K562 (cell line): ENCODE measurements around the gene CAPN7. TPM values are rescaled to one million over a fixed set of nuclear protein-coding genes. Genes with fewer than 3 reads are reported as not detected.
A peak's percentile ranks its signal among the peaks of the same experiment; 100 is the strongest.

ENCODE experiments used
- ATAC-seq: fragments of 200-7000 bp; cut with Tn5 transposase; 3 replicates; pipeline ENCODE4 v1.9.1; 2020; ENCODE audit warnings: moderate library complexity
- BruUV-seq: library from RNA; stranded (reverse); fragments of 400-500 nt; replicated peaks from 2 replicates; lab custom pipeline; 2021; lab: Mats Ljungman, UMichigan
- CTCF ChIA-PET: fragments of 300-600 bp; formaldehyde crosslinking; extraction: SDS; loops from one replicate; lab custom pipeline; 2021; ENCODE audit warnings: low intra/inter-chr PET ratio; lab: Yijun Ruan, JAX
- POLR2A ChIA-PET: fragments of 300-600, 350-650 bp; sonication (Branson Sonifier 250); formaldehyde crosslinking; extraction: SDS; loops from one replicate; lab custom pipeline; 2021; ENCODE audit warnings: antibody characterized with exemption, inconsistent platforms; lab: Yijun Ruan, JAX
- DNase-seq, 4 experiments: peaks; one replicate each; pipeline versions ENCODE4 v3.0.0 to v3.0.0-alpha.2; 2011 to 2018; ENCODE audit warnings: low spot score in 3 of 4, mixed read lengths in 3 of 4; ENCODE audit errors: extremely low read depth in 1 of 4
- FAIRE-seq: peaks from 2 replicates; lab custom pipeline; 2011; peaks lifted over from hg19 to GRCh38; lab: Jason Lieb, UNC
- H2AFZ ChIP-seq: 2 replicates; pipeline ENCODE4 v1.6.0; 2011; ENCODE audit warnings: low read depth, low read length, control low read depth, inconsistent platforms
- H3K27ac ChIP-seq: fragments of 200-600 bp; 3 replicates; pipeline ENCODE4 v1.8.0; 2011; ENCODE audit warnings: low read depth, mild to moderate bottlenecking, control low read depth, inconsistent platforms, low read length, moderate library complexity, mixed read lengths; ENCODE audit errors: extremely low read depth
- H3K27me3 ChIP-seq, 2 experiments: fragments of 300-600 bp in 1 of 2; 2 replicates in 1 of 2; 3 replicates in 1 of 2; pipeline versions ENCODE4 v1.6.0 to v1.8.0; 2011; ENCODE audit warnings: inconsistent platforms in 2 of 2, low read length in 2 of 2, mild to moderate bottlenecking in 1 of 2, mixed read lengths in 1 of 2, moderate library complexity in 1 of 2; ENCODE audit not compliant: control insufficient read depth in 2 of 2, insufficient read depth in 2 of 2
- H3K36me3 ChIP-seq: fragments of 300-600 bp; 3 replicates; pipeline ENCODE4 v1.8.0; 2011; ENCODE audit warnings: mild to moderate bottlenecking, low read length, inconsistent platforms; ENCODE audit not compliant: control insufficient read depth, insufficient read depth
- H3K4me1 ChIP-seq, 2 experiments: fragments of 200-600 bp in 1 of 2; replicated peaks in 1 of 2; 2 replicates in 1 of 2; 3 replicates in 1 of 2; pipeline versions ENCODE4 v1.5.1 to v1.8.0; 2011; ENCODE audit warnings: inconsistent platforms in 2 of 2, low read length in 2 of 2, mild to moderate bottlenecking in 1 of 2, mixed read lengths in 1 of 2, moderate library complexity in 1 of 2; ENCODE audit not compliant: control insufficient read depth in 2 of 2, insufficient read depth in 2 of 2
- H3K4me2 ChIP-seq: 2 replicates; pipeline ENCODE4 v1.6.1; 2011; ENCODE audit warnings: low read length, control low read depth, inconsistent platforms, mixed read lengths; ENCODE audit not compliant: insufficient read depth
- H3K4me3 ChIP-seq: fragments of 200-600 bp; sonication (generic), shearing (Covaris generic); 2 replicates; pipeline ENCODE4 v1.5.1; 2016; ENCODE audit warnings: control low read depth, inconsistent platforms
- H3K79me2 ChIP-seq: fragments of 200-600 bp; 3 replicates; pipeline ENCODE4 v1.8.0; 2011; ENCODE audit warnings: low read length, inconsistent platforms; ENCODE audit not compliant: control insufficient read depth, insufficient read depth
- H3K9ac ChIP-seq, 2 experiments: 2 replicates each; pipeline versions ENCODE4 v1.6.0 to v1.6.1; 2011; ENCODE audit warnings: low read depth in 2 of 2, low read length in 2 of 2, control low read depth in 1 of 2, inconsistent platforms in 1 of 2, mild to moderate bottlenecking in 1 of 2, mixed read lengths in 1 of 2; ENCODE audit not compliant: insufficient read depth in 1 of 2
- H3K9me1 ChIP-seq: one replicate; pipeline ENCODE4 v1.6.0; 2011; ENCODE audit warnings: inconsistent platforms, mild to moderate bottlenecking, low read length, moderate library complexity; ENCODE audit not compliant: control insufficient read depth, insufficient read depth
- H3K9me3 ChIP-seq: replicated peaks from 2 replicates; pipeline ENCODE4 v1.5.1; 2011; ENCODE audit warnings: low read depth, low read length, inconsistent platforms; ENCODE audit not compliant: control insufficient read depth, insufficient read depth
- H4K20me1 ChIP-seq: replicated peaks from 2 replicates; pipeline ENCODE4 v1.6.1; 2011; ENCODE audit warnings: low read length, inconsistent platforms, mixed read lengths; ENCODE audit not compliant: control insufficient read depth, insufficient read depth
- CSDE1 ChIP-seq, 2 experiments: fragments of 450-650 bp; IDR thresholded peaks; 2 replicates each; pipeline ENCODE4 v1.6.1; 2016; ENCODE audit warnings: mild to moderate bottlenecking in 1 of 2
- FOXK1 ChIP-seq: sonication (generic); formaldehyde crosslinking; IDR thresholded peaks from 2 replicates; pipeline ENCODE4 v1.8.0; 2022; ENCODE audit warnings: missing genetic modification reagents, mild to moderate bottlenecking, borderline replicate concordance
- FOXP4 ChIP-seq: sonication (generic); formaldehyde crosslinking; IDR thresholded peaks from 2 replicates; pipeline ENCODE4 v1.8.0; 2022; ENCODE audit warnings: mild to moderate bottlenecking, missing genetic modification reagents, borderline replicate concordance
- TEAD4 ChIP-seq, 2 experiments: sonication (generic) in 1 of 2; formaldehyde crosslinking in 1 of 2; IDR thresholded peaks; 2 replicates each; pipeline versions ENCODE4 v1.6.1 to v1.8.0; 2012 to 2022; ENCODE audit warnings: borderline replicate concordance in 1 of 2, inconsistent platforms in 1 of 2, low read length in 1 of 2, mild to moderate bottlenecking in 1 of 2, missing genetic modification reagents in 1 of 2
- ZNF3 ChIP-seq: fragments of 250-450 bp; sonication (Bioruptor Pico); IDR thresholded peaks from 2 replicates; pipeline ENCODE4 v1.5.0; 2021; ENCODE audit warnings: mild to moderate bottlenecking, moderate library complexity
- WGBS: fragments of 100-300 bp; shearing (Covaris generic); methylation state at CpG from one replicate; pipeline ENCODE4 v1.1.6; 2016; ENCODE audit warnings: low coverage, mixed read lengths; ENCODE audit not compliant: insufficient coverage; ENCODE audit errors: missing lambda C conversion rate; 5-methylcytosine and 5-hydroxymethylcytosine counted together
- in situ Hi-C: fragments of 300-500 bp; cut with MboI; formaldehyde crosslinking; loops from 4 replicates; pipeline ENCODE4 v1.15.0; 2018; ENCODE audit warnings: inconsistent platforms, mixed read lengths
- intact Hi-C: fragments of 100-400 bp; cut with micrococcal nuclease; formaldehyde crosslinking; loops from 2 replicates; pipeline ENCODE4 v1.14.2; 2022
- polyA plus RNA-seq, 8 experiments: library from polyadenylated mRNA; depleted of rRNA in 4 of 8; stranded (reverse) in 5 of 8; unstranded in 3 of 8; fragments of >200 nt; fragmentation: Nextera tagmentation in 2 of 8; fragmentation: Illumina TruSeq in 1 of 8; extraction: Ambion mirVana in 2 of 8; extraction: Trizol in 1 of 8; gene quantifications; 2 replicates each; pipeline versions ENCODE4 v1.2.1 to v1.2.3, GENCODE V29; 2011 to 2014; ENCODE audit warnings: inconsistent platforms in 1 of 8, missing spikeins in 1 of 8
- total RNA-seq, 7 experiments: library from RNA; depleted of rRNA in 6 of 7; stranded (reverse); fragments of >200 nt in 6 of 7; fragmentation: Illumina TruSeq in 2 of 7; extraction: Trizol in 2 of 7; gene quantifications; 2 replicates each; pipeline versions ENCODE4 v1.2.1 to v1.2.3, GENCODE V29; 2011 to 2021; ENCODE audit warnings: low replicate concordance in 1 of 7

CAPN7 gene
- total and polyA plus RNA-seq, 9 of the 15 experiments (the other 6 are each of a cell fraction or from before 2014, with no cell fraction given): 6.5 to 42.7 (median 32.7) TPM

GRCh38 chr3:15267502-15267901, 61.5 kb downstream of the CAPN7 start:
- DNase-seq (no peak), ATAC-seq (no peak), FAIRE-seq (no peak)
- POLR2A ChIA-PET: interaction anchor here (0.6 to 4.3 kb wide), 5 partner anchors 9 to 138 kb away, joined by 3 to 37 read pairs (median 5); no protein-coding TSS in a partner anchor
- CTCF ChIA-PET: interaction anchor here (1.2 to 3.9 kb wide), 6 partner anchors 64 to 290 kb away, joined by 3 to 57 read pairs (median 10); partner anchors contain the start of gene SH3BP5
- Histone ChIP-seq H2AFZ (no peak overlapping the region), H3K36me3 (peaks cover 15% of the 10 kb centered on the region), H3K9ac (peak overlapping the region in 1 of 2 experiments; percentile 14; a peak in 1 of 4 replicates), H3K27ac (no peak overlapping the region), H3K27me3 (no peaks in the 10 kb centered on the region), H3K4me1 (peaks cover 29 to 32% of the 10 kb centered on the region in 2 experiments), H4K20me1 (no peaks in the 10 kb centered on the region), H3K79me2 (peaks cover 3% of the 10 kb centered on the region; the same call in 1 of the 3 replicates), H3K4me3 (no peak overlapping the region), H3K9me3 (no peaks in the 10 kb centered on the region), H3K9me1 (no peaks in the 10 kb centered on the region), H3K4me2 (no peak overlapping the region)
- 0 out of 2 replicates have a peak, but pooled peaks have one; percentile 63 for TF ChIP-seq FOXP4
- TF ChIP-seq FOXK1 (CRISPR knock-in tag): 0 out of 2 replicates have a peak, but pooled peaks have one; percentile 63
- TF ChIP-seq ZNF3 (CRISPR knock-in tag): no peak
- no peak for TF ChIP-seq CSDE1 (IDR thresholded peaks at IDR 0.05)
- TF ChIP-seq TEAD4 (IDR thresholded peaks at IDR 0.05; ENCODE audit: low read length): no peak
- TF ChIP-seq TEAD4 (CRISPR knock-in tag; IDR thresholded peaks at IDR 0.05; ENCODE audit: borderline replicate concordance): no peak
- intact Hi-C loops (loop anchor here (5.0 kb wide), 2 partner anchors 160 to 340 kb away; no protein-coding TSS in a partner anchor), in situ Hi-C loops (loop anchor here (5.0 kb wide), 2 partner anchors 70 to 115 kb away; no protein-coding TSS in a partner anchor)
- BruUV-seq: no TSS peak
- 96% methylated on average over 3 of the region's 3 CpGs for WGBS
